ENCODE measurements around the gene ZBTB5. TPM values are rescaled to one million over a fixed set of nuclear protein-coding genes. Genes with fewer than 3 reads are reported as not detected.

The ZBTB5 gene
- polyA plus RNA-seq, 2 donors = 6.1 to 9.9 TPM

DNA sequence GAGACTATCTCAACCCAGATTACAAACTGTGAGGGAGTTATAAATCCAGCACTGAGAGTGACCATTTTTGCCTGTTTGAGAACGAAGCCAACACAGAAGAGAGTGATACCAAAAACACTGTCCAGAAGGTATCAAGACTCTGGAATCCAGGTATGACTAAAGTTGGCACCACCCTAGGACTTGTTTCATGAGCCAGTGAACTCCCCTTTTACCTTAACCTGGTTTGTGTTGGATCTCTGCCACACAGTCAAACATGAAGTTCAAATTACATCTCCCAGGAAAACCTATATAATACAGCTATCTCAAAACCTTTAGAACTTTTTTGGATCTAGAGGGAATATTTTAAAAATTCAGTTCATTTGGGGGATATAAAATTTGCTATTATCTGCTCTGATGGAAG lies 11.4 kb downstream of the ZBTB5 start:
- no peaks in the 10 kb centered on the region for H3K27me3 ChIP-seq (ENCODE audit: control insufficient read depth in 1 of 2, insufficient read depth in 2 of 2, low read length in 2 of 2)
- no peak overlapping the region for H3K4me3 ChIP-seq (ENCODE audit: low read depth in 1 of 2, low read length in 2 of 2)
- no peaks in the 10 kb centered on the region for H3K36me3 ChIP-seq (ENCODE audit: control insufficient read depth in 2 of 2, insufficient read depth in 2 of 2, low read length in 1 of 2)
- peaks cover 0 to 11% of the 10 kb centered on the region in 2 donors for H3K4me1 ChIP-seq (ENCODE audit: control insufficient read depth in 2 of 2, insufficient read depth in 2 of 2, low read length in 1 of 2)
- no peaks in the 10 kb centered on the region for H3K9me3 ChIP-seq (ENCODE audit: control insufficient read depth in 2 of 2, insufficient read depth in 1 of 2, low read depth in 1 of 2, low read length in 1 of 2)
- 65 to 70% methylated on average over 1 of the region's 1 CpG for WGBS, 2 donors
- H3K27ac ChIP-seq (ENCODE audit: low read depth in 2 of 2, low read length in 1 of 2) = peak overlapping the region; percentile 54 to 73

DNA sequence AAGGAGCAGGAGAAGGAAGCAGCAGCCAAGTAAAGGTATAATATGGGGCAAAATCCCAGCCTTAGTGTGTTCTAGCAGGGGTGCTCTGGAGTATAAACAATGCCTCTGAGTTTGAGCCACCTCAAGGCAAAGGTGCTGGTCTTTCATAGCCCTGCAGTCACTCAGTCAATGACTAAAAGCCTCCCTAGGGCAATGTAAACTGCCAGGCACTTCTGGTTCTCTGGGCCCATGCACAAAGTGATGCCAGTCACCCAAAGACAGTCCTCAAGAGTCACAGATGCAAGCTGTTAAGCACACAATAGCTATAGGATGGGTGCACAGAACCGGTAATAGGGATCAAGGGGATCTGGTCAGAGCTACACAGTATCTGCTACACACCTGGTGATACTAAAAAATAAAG lies 12.6 kb downstream of the ZBTB5 start:
- peaks cover 0 to 11% of the 10 kb centered on the region in 2 donors for H3K4me1 ChIP-seq (ENCODE audit: control insufficient read depth in 2 of 2, insufficient read depth in 2 of 2, low read length in 1 of 2)
- H3K27me3 ChIP-seq (ENCODE audit: control insufficient read depth in 1 of 2, insufficient read depth in 2 of 2, low read length in 2 of 2) = no peaks in the 10 kb centered on the region
- no peak overlapping the region for H3K4me3 ChIP-seq (ENCODE audit: low read depth in 1 of 2, low read length in 2 of 2)
- 81% methylated on average over 1 of the region's 1 CpG for WGBS, 2 donors
- no peaks in the 10 kb centered on the region for H3K9me3 ChIP-seq (ENCODE audit: control insufficient read depth in 2 of 2, insufficient read depth in 1 of 2, low read depth in 1 of 2, low read length in 1 of 2)
- H3K36me3 ChIP-seq (ENCODE audit: control insufficient read depth in 2 of 2, insufficient read depth in 2 of 2, low read length in 1 of 2) = no peaks in the 10 kb centered on the region
- H3K27ac ChIP-seq (ENCODE audit: low read depth in 2 of 2, low read length in 1 of 2) = no peak overlapping the region

DNA sequence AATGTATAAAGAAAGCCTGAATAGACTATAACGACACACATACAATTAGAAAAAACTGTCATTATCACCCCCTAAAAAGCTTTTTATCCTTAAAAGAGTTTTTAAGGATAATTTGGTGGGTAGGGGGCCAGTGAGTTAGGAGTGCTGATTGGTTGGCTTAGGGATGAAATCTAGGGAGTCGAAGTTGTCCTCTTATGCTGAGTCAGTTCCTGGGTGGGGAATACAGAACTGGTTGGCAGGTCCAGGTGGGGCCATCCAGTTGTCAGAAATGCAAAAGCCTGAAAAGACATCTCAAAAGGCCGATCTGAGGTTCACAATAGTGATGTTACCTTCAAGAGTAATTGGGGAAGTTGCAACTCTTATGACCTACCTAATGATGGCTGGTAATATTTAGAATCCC lies 13.6 kb downstream of the ZBTB5 start:
- peaks cover 0 to 11% of the 10 kb centered on the region in 2 donors for H3K4me1 ChIP-seq (ENCODE audit: control insufficient read depth in 2 of 2, insufficient read depth in 2 of 2, low read length in 1 of 2)
- H3K27me3 ChIP-seq (ENCODE audit: control insufficient read depth in 1 of 2, insufficient read depth in 2 of 2, low read length in 2 of 2) = no peaks in the 10 kb centered on the region
- H3K27ac ChIP-seq (ENCODE audit: low read depth in 2 of 2, low read length in 1 of 2) = peak overlapping the region in 1 of 2 donors; percentile 53
- no peak overlapping the region for H3K4me3 ChIP-seq (ENCODE audit: low read depth in 1 of 2, low read length in 2 of 2)
- H3K9me3 ChIP-seq (ENCODE audit: control insufficient read depth in 2 of 2, insufficient read depth in 1 of 2, low read depth in 1 of 2, low read length in 1 of 2) = no peaks in the 10 kb centered on the region
- H3K36me3 ChIP-seq (ENCODE audit: control insufficient read depth in 2 of 2, insufficient read depth in 2 of 2, low read length in 1 of 2) = no peaks in the 10 kb centered on the region
- 69 to 70% methylated on average over 3 of the region's 3 CpGs for WGBS, 2 donors

DNA sequence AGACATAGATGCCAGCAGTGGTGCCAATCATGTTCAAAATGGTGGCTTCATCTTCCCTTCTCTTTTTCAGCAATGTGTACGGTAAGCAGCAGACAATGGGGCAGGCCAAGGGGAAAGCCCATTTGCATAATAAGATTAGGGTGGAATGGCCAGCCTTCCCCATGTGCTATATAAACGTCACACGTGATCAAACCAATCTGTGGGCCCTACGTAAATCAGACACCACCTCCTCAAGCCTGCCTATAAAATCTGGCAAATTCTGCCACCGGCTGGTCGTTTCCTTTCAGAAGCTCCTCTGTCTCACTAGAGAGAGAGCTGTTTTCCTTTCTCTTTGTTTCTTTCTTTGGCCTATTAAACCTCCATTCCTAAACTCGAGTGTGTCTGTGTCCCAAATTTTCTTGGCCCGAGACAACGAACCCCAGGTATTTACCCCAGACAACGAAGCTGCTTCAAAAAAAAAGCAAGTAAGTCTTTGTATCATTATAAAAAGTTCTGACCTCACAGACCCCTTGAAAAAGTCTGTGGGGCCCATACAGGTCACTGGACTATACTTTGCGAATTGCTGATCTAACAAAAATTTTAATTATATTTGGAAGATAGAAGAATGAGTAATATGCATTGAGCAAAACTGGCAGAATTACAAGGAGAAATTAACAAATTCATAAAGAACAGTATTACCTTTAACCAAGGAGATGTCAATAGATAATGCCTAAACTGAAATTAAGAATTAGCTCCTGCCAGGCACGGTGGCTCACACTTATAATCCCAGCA lies 15.2 kb downstream of the ZBTB5 start:
- Histone ChIP-seq H3K9me3 (ENCODE audit: control insufficient read depth in 2 of 2, insufficient read depth in 1 of 2, low read depth in 1 of 2, low read length in 1 of 2) (no peaks in the 10 kb centered on the region), H3K4me3 (ENCODE audit: low read depth in 1 of 2, low read length in 2 of 2) (no peak overlapping the region), H3K27me3 (ENCODE audit: control insufficient read depth in 1 of 2, insufficient read depth in 2 of 2, low read length in 2 of 2) (no peaks in the 10 kb centered on the region), H3K36me3 (ENCODE audit: control insufficient read depth in 2 of 2, insufficient read depth in 2 of 2, low read length in 1 of 2) (peaks cover 0 to 4% of the 10 kb centered on the region in 2 donors), H3K27ac (ENCODE audit: low read depth in 2 of 2, low read length in 1 of 2) (no peak overlapping the region), H3K4me1 (ENCODE audit: control insufficient read depth in 2 of 2, insufficient read depth in 2 of 2, low read length in 1 of 2) (peaks cover 0 to 6% of the 10 kb centered on the region in 2 donors)
- 88 to 89% methylated on average over 12 of the region's 12 CpGs for WGBS, 2 donors

DNA sequence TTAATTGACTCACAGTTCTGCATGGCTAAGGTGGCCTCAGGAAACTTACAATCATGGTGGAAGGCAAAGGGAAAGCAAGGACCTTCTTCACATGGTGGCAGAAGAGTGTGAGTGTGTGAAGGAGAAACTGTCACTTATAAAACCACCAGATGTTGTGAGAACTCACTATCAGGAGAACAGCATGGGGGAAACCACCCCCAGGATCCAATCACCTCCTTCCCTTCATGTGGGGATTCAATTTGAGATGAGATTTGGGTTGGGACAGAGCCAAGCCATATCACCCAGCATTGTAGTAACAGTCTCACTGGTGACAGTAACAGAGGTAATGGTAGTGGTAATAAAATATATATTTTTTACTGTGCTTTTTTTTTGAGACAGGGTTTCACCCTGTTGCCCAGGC lies 18.1 kb downstream of the ZBTB5 start:
- peaks cover 2 to 8% of the 10 kb centered on the region in 2 donors for H3K36me3 ChIP-seq (ENCODE audit: control insufficient read depth in 2 of 2, insufficient read depth in 2 of 2, low read length in 1 of 2)
- no peak overlapping the region for H3K27ac ChIP-seq (ENCODE audit: low read depth in 2 of 2, low read length in 1 of 2)
- H3K4me3 ChIP-seq (ENCODE audit: low read depth in 1 of 2, low read length in 2 of 2) = no peak overlapping the region
- no peaks in the 10 kb centered on the region for H3K4me1 ChIP-seq (ENCODE audit: control insufficient read depth in 2 of 2, insufficient read depth in 2 of 2, low read length in 1 of 2)
- H3K27me3 ChIP-seq (ENCODE audit: control insufficient read depth in 1 of 2, insufficient read depth in 2 of 2, low read length in 2 of 2) = no peaks in the 10 kb centered on the region
- H3K9me3 ChIP-seq (ENCODE audit: control insufficient read depth in 2 of 2, insufficient read depth in 1 of 2, low read depth in 1 of 2, low read length in 1 of 2) = no peaks in the 10 kb centered on the region

DNA sequence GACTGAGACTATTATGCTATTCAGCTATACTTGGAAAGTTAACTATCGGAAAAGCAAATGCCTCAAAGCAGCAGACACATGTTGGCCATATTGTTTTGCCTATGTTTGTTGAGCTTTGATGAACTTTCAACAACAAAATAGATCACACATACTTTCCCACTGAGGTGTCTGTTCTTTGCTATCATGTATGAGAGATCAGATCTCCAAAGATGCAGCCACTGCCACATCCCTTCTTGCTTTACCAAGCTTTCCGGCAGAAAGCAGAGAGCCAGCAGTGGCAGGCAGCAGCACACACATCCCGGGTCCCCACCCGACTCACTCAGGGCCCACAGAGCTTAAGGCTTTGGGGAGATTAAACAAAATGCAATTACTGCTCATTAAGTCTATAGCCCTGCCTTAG lies 18.8 kb downstream of the ZBTB5 start:
- Histone ChIP-seq H3K9me3 (ENCODE audit: control insufficient read depth in 2 of 2, insufficient read depth in 1 of 2, low read depth in 1 of 2, low read length in 1 of 2) (no peaks in the 10 kb centered on the region), H3K4me1 (ENCODE audit: control insufficient read depth in 2 of 2, insufficient read depth in 2 of 2, low read length in 1 of 2) (no peaks in the 10 kb centered on the region), H3K4me3 (ENCODE audit: low read depth in 1 of 2, low read length in 2 of 2) (no peak overlapping the region), H3K27me3 (ENCODE audit: control insufficient read depth in 1 of 2, insufficient read depth in 2 of 2, low read length in 2 of 2) (no peaks in the 10 kb centered on the region), H3K27ac (ENCODE audit: low read depth in 2 of 2, low read length in 1 of 2) (no peak overlapping the region), H3K36me3 (ENCODE audit: control insufficient read depth in 2 of 2, insufficient read depth in 2 of 2, low read length in 1 of 2) (peaks cover 6 to 15% of the 10 kb centered on the region in 2 donors)
- 59 to 72% methylated on average over 4 of the region's 4 CpGs for WGBS, 2 donors

DNA sequence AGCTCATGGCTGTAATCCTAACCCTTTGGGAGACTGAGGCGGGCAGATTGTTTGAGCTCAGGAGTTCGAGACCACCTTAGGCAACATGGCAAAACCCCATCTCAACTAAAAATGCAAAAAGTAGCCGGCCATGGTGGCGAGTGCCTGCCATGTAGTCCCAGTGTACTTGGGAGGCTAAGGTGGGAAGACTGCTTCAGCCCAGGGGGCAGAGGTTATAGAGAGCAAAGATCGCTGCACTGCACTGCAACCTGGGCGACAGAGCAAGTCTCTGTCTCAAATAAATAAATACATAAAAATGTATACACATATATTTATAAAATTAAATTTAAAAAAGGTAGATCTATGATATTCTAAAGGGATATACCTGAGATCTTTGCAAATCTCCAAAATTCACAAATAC lies 19.4 kb downstream of the ZBTB5 start:
- Histone ChIP-seq H3K4me1 (ENCODE audit: control insufficient read depth in 2 of 2, insufficient read depth in 2 of 2, low read length in 1 of 2) (no peaks in the 10 kb centered on the region), H3K27ac (ENCODE audit: low read depth in 2 of 2, low read length in 1 of 2) (no peak overlapping the region), H3K4me3 (ENCODE audit: low read depth in 1 of 2, low read length in 2 of 2) (no peak overlapping the region), H3K27me3 (ENCODE audit: control insufficient read depth in 1 of 2, insufficient read depth in 2 of 2, low read length in 2 of 2) (no peaks in the 10 kb centered on the region), H3K9me3 (ENCODE audit: control insufficient read depth in 2 of 2, insufficient read depth in 1 of 2, low read depth in 1 of 2, low read length in 1 of 2) (no peaks in the 10 kb centered on the region), H3K36me3 (ENCODE audit: control insufficient read depth in 2 of 2, insufficient read depth in 2 of 2, low read length in 1 of 2) (peaks cover 8 to 20% of the 10 kb centered on the region in 2 donors)
- 88 to 95% methylated on average over 6 of the region's 6 CpGs for WGBS, 2 donors

DNA sequence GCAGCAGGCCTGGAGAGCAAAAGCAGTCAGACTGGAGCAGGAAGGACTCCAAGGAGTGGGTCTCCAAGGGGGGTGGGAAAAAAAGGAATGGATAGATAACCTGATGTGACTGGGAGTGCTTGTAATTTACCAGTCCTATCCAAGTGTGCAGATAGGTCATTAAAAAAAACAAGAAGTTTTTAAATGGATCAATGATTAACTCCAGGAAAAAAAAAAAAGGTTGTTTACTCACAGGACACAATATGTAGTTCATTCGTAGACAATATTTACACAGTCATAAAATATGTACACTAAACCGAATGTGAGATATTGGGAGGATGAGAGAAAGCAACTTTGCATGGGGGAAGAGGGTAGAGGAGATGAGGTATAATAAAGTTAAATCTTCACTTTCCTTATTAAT lies 20.4 kb downstream of the ZBTB5 start:
- Histone ChIP-seq H3K9me3 (ENCODE audit: control insufficient read depth in 2 of 2, insufficient read depth in 1 of 2, low read depth in 1 of 2, low read length in 1 of 2) (no peaks in the 10 kb centered on the region), H3K27me3 (ENCODE audit: control insufficient read depth in 1 of 2, insufficient read depth in 2 of 2, low read length in 2 of 2) (no peaks in the 10 kb centered on the region), H3K36me3 (ENCODE audit: control insufficient read depth in 2 of 2, insufficient read depth in 2 of 2, low read length in 1 of 2) (peaks cover 15 to 27% of the 10 kb centered on the region in 2 donors), H3K4me3 (ENCODE audit: low read depth in 1 of 2, low read length in 2 of 2) (no peak overlapping the region), H3K4me1 (ENCODE audit: control insufficient read depth in 2 of 2, insufficient read depth in 2 of 2, low read length in 1 of 2) (no peaks in the 10 kb centered on the region), H3K27ac (ENCODE audit: low read depth in 2 of 2, low read length in 1 of 2) (no peak overlapping the region)
- 56 to 73% methylated on average over 2 of the region's 2 CpGs for WGBS, 2 donors

DNA sequence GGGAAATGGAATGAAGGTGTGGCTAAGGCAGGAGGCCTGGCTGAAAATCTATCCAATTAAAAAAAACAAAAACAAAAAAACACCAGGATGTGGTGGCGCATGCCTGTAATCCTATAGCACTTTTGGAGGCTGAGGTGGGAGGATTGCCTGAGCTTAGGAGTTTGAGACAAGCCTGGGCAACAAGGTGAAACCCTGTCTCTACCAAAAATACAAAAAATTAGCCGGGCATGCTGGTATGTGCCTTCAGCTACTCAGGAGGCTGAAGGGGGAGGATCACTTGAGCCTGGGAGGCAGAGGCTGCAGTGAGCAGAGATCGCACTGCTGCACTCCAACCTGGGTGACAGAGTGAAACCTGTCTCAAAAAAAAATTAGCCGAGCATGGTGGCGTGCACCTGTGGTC lies 21.7 kb downstream of the ZBTB5 start:
- Histone ChIP-seq H3K27me3 (ENCODE audit: control insufficient read depth in 1 of 2, insufficient read depth in 2 of 2, low read length in 2 of 2) (no peaks in the 10 kb centered on the region), H3K27ac (ENCODE audit: low read depth in 2 of 2, low read length in 1 of 2) (no peak overlapping the region), H3K4me3 (ENCODE audit: low read depth in 1 of 2, low read length in 2 of 2) (no peak overlapping the region), H3K4me1 (ENCODE audit: control insufficient read depth in 2 of 2, insufficient read depth in 2 of 2, low read length in 1 of 2) (no peaks in the 10 kb centered on the region), H3K9me3 (ENCODE audit: control insufficient read depth in 2 of 2, insufficient read depth in 1 of 2, low read depth in 1 of 2, low read length in 1 of 2) (no peaks in the 10 kb centered on the region), H3K36me3 (ENCODE audit: control insufficient read depth in 2 of 2, insufficient read depth in 2 of 2, low read length in 1 of 2) (peaks cover 18 to 32% of the 10 kb centered on the region in 2 donors)
- 83 to 91% methylated on average over 5 of the region's 5 CpGs for WGBS, 2 donors

DNA sequence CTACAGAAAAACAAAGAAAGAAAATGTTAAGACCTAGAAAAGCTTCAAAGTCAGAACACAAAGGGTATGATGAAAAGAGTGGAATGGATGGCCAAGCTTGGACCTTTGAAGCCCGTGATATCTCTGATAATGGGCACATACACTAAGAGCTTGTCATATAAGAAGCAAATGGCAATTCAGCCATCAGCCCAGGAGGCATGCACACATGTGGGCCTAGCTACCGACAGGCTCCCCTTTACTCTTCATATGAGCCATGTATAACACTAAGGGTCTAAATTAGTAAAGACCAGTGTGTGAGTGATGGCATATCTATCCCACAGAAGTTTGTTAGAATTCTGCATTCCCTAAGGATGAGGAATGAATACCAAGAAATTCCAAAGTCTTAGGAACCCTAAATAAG lies 22.7 kb downstream of the ZBTB5 start:
- H3K36me3 ChIP-seq (ENCODE audit: control insufficient read depth in 2 of 2, insufficient read depth in 2 of 2, low read length in 1 of 2) = peaks cover 26 to 38% of the 10 kb centered on the region in 2 donors
- no peaks in the 10 kb centered on the region for H3K4me1 ChIP-seq (ENCODE audit: control insufficient read depth in 2 of 2, insufficient read depth in 2 of 2, low read length in 1 of 2)
- 87 to 94% methylated on average over 2 of the region's 2 CpGs for whole genome bisulfite sequencing, 2 donors

More for the DNA sequence above, 22.7 kb downstream of the ZBTB5 start:
- Histone ChIP-seq H3K27ac (ENCODE audit: low read depth in 2 of 2, low read length in 1 of 2) (no peak overlapping the region), H3K9me3 (ENCODE audit: control insufficient read depth in 2 of 2, insufficient read depth in 1 of 2, low read depth in 1 of 2, low read length in 1 of 2) (no peaks in the 10 kb centered on the region), H3K4me3 (ENCODE audit: low read depth in 1 of 2, low read length in 2 of 2) (no peak overlapping the region), H3K27me3 (ENCODE audit: control insufficient read depth in 1 of 2, insufficient read depth in 2 of 2, low read length in 2 of 2) (no peaks in the 10 kb centered on the region)

Data from esophagus (tissue), 2 donors.